HCT116 (cell line): ENCODE data around the gene ZHX3. TPM values are rescaled to one million over a fixed set of nuclear protein-coding genes. Genes with fewer than 3 reads are reported as not detected.

Experiments used
- ATAC-seq: fragments of 200-7000 bp; cut with Tn5 transposase; 2 replicates; pipeline ENCODE4 v1.9.1; 2020; ENCODE audit warnings: mild to moderate bottlenecking, moderate library complexity
- BruUV-seq: library from RNA; stranded (reverse); fragments of 400-500 nt; replicated peaks from 2 replicates; lab custom pipeline; 2021; lab: Mats Ljungman, UMichigan
- CTCF ChIA-PET: fragments of 300-600 bp; sonication (Branson Sonifier 250); formaldehyde crosslinking; loops from one replicate; lab custom pipeline; 2021; ENCODE audit warnings: antibody characterized with exemption; lab: Charles Lee
- POLR2A ChIA-PET: fragments of 300-600, 350-600 bp; sonication (Branson Sonifier 250); formaldehyde crosslinking; loops from one replicate; lab custom pipeline; 2021; ENCODE audit warnings: antibody characterized with exemption; lab: Charles Lee
- RAD21 ChIA-PET, 2 experiments: fragments of 300-600 bp; sonication (Branson Sonifier 250); formaldehyde crosslinking; loops; one replicate each; lab custom pipeline; 2023; ENCODE audit warnings: low total read pairs in 2 of 2; ENCODE audit not compliant: uncharacterized antibody in 2 of 2, unreplicated experiment in 2 of 2, low non-redundant PET in 1 of 2; lab: Charles Lee
- DNase-seq: peaks from one replicate; pipeline ENCODE4 v3.0.0-alpha.2; 2010; ENCODE audit warnings: low read depth, low spot score
- H2AFZ ChIP-seq: fragments of 200-600 bp; shearing (Covaris generic), sonication (generic); 2 replicates; pipeline ENCODE4 v1.6.1; 2017; ENCODE audit warnings: low read depth, mixed run types, mixed read lengths, antibody characterized with exemption, low read length; ENCODE audit not compliant: poor library complexity, severe bottlenecking
- H3K27ac ChIP-seq: 2 replicates; pipeline ENCODE4 v1.5.1; 2012; ENCODE audit warnings: low read depth, low read length
- H3K27me3 ChIP-seq: fragments of 200-600 bp; sonication (generic); 2 replicates; pipeline ENCODE4 v1.6.1; 2016; ENCODE audit warnings: mixed run types, low read length, mixed read lengths; ENCODE audit not compliant: insufficient read depth
- H3K36me3 ChIP-seq, 2 experiments: fragments of 200-500 bp in 1 of 2; fragments of 200-600 bp in 1 of 2; sonication (Bioruptor generic) in 1 of 2; sonication (generic) in 1 of 2; 2 replicates each; pipeline versions ENCODE4 v1.5.1 to v1.6.1; 2014 to 2016; ENCODE audit warnings: low read length in 2 of 2, inconsistent platforms in 1 of 2, mixed read lengths in 1 of 2, mixed run types in 1 of 2; ENCODE audit not compliant: insufficient read depth in 2 of 2, control insufficient read depth in 1 of 2
- H3K4me1 ChIP-seq, 2 experiments: fragments of 200-600 bp in 1 of 2; sonication (generic) in 1 of 2; 2 replicates each; pipeline versions ENCODE4 v1.5.1 to v1.6.1; 2012 to 2017; ENCODE audit warnings: low read length in 2 of 2, inconsistent platforms in 1 of 2, mild to moderate bottlenecking in 1 of 2, mixed read lengths in 1 of 2, mixed run types in 1 of 2, moderate library complexity in 1 of 2; ENCODE audit not compliant: insufficient read depth in 2 of 2, control insufficient read depth in 1 of 2
- H3K4me2 ChIP-seq: fragments of 200-600 bp; sonication (generic); 2 replicates; pipeline ENCODE4 v1.6.1; 2017; ENCODE audit warnings: mixed run types, low read length, mixed read lengths
- H3K4me3 ChIP-seq, 2 experiments: fragments of 200-600 bp in 1 of 2; sonication (generic) in 1 of 2; replicated peaks in 1 of 2; 2 replicates each; pipeline ENCODE4 v1.5.1; 2011 to 2016; ENCODE audit warnings: low read length in 2 of 2, control low read depth in 1 of 2, low read depth in 1 of 2, mild to moderate bottlenecking in 1 of 2, mixed read lengths in 1 of 2, mixed run types in 1 of 2
- H3K79me2 ChIP-seq: fragments of 200-600 bp; sonication (generic); 2 replicates; pipeline ENCODE4 v1.6.1; 2017; ENCODE audit warnings: mild to moderate bottlenecking, mixed run types, low read length, moderate library complexity, mixed read lengths; ENCODE audit not compliant: insufficient read depth
- H3K9ac ChIP-seq: fragments of 200-600 bp; sonication (generic); 2 replicates; pipeline ENCODE4 v1.6.1; 2016; ENCODE audit warnings: low read length, mixed read lengths
- H3K9me2 ChIP-seq: fragments of 200-600 bp; sonication (generic), shearing (Covaris generic); 2 replicates; pipeline ENCODE4 v1.6.1; 2017; ENCODE audit warnings: mixed run types, mild to moderate bottlenecking, moderate library complexity; ENCODE audit not compliant: insufficient read depth
- H3K9me3 ChIP-seq, 2 experiments: fragments of 200-500 bp in 1 of 2; fragments of 200-600 bp in 1 of 2; sonication (Bioruptor generic) in 1 of 2; sonication (generic) in 1 of 2; 2 replicates each; pipeline ENCODE4 v1.6.1; 2014 to 2017; ENCODE audit warnings: low read length in 2 of 2, mixed read lengths in 2 of 2, inconsistent platforms in 1 of 2, low read depth in 1 of 2, mild to moderate bottlenecking in 1 of 2, mixed run types in 1 of 2, moderate library complexity in 1 of 2; ENCODE audit not compliant: control insufficient read depth in 1 of 2, insufficient read depth in 1 of 2
- H4K20me1 ChIP-seq: fragments of 200-600 bp; sonication (generic), shearing (Covaris generic); 2 replicates; pipeline ENCODE4 v1.6.1; 2017; ENCODE audit warnings: mixed run types, mild to moderate bottlenecking, moderate library complexity; ENCODE audit not compliant: insufficient read depth
- CEBPB ChIP-seq: IDR thresholded peaks from 2 replicates; pipeline ENCODE4 v1.6.1; 2012; ENCODE audit warnings: low read depth
- EGR1 ChIP-seq: IDR thresholded peaks from 2 replicates; pipeline ENCODE4 v1.6.1; 2012; ENCODE audit warnings: low read depth
- ELF1 ChIP-seq: IDR thresholded peaks from 2 replicates; pipeline ENCODE4 v1.6.1; 2012; ENCODE audit warnings: low read depth, borderline replicate concordance
- EZH2 ChIP-seq: fragments of 200-600 bp; sonication (generic); IDR thresholded peaks from 2 replicates; pipeline ENCODE4 v1.6.1; 2017; ENCODE audit warnings: antibody characterized with exemption, mixed run types
- EZH2phosphoT487 ChIP-seq: fragments of 200-600 bp; IDR thresholded peaks from 2 replicates; pipeline ENCODE4 v1.6.1; 2018; ENCODE audit warnings: antibody characterized with exemption, borderline replicate concordance
- FOSL1 ChIP-seq: IDR thresholded peaks from 2 replicates; pipeline ENCODE4 v1.6.1; 2012; ENCODE audit warnings: low read depth
- JUND ChIP-seq: IDR thresholded peaks from 2 replicates; pipeline ENCODE4 v1.6.1; 2012
- POLR2AphosphoS5 ChIP-seq: IDR thresholded peaks from 2 replicates; pipeline ENCODE4 v1.6.1; 2011; ENCODE audit warnings: mild to moderate bottlenecking, low read depth, low read length, moderate library complexity
- RAD21 ChIP-seq: IDR thresholded peaks from 2 replicates; pipeline ENCODE4 v1.6.1; 2012; ENCODE audit warnings: low read depth, mild to moderate bottlenecking
- SIN3A ChIP-seq: IDR thresholded peaks from 2 replicates; pipeline ENCODE4 v1.6.1; 2012; ENCODE audit warnings: low read depth
- SP1 ChIP-seq: IDR thresholded peaks from 2 replicates; pipeline ENCODE4 v1.6.1; 2012; ENCODE audit warnings: low read depth
- SRF ChIP-seq: IDR thresholded peaks from 2 replicates; pipeline ENCODE4 v1.6.1; 2012; ENCODE audit warnings: low read depth
- ZBTB33 ChIP-seq: IDR thresholded peaks from 2 replicates; pipeline ENCODE4 v1.6.1; 2011; ENCODE audit warnings: mild to moderate bottlenecking, low read length, moderate library complexity; ENCODE audit not compliant: insufficient replicate concordance; ENCODE audit errors: extremely low read depth
- intact Hi-C: fragments of 100-400 bp; cut with micrococcal nuclease; formaldehyde crosslinking; loops from 2 replicates; pipeline ENCODE4 v1.10.0; 2022
- total RNA-seq: library from RNA; stranded (reverse); gene quantifications from one replicate; pipeline ENCODE4 v1.2.1, GENCODE V29; 2021; ENCODE audit not compliant: unreplicated experiment
- TF ChIP-seq, protein P1 (sequence below): IDR thresholded peaks from 2 replicates; pipeline ENCODE4 v1.6.1; 2012

The ZHX3 gene
- total RNA-seq, 1 experiment from 2014 or later: 13.3 TPM

- intact Hi-C loops: no loop called here
- no peaks in the 10 kb centered on the region for H3K27me3 ChIP-seq
- TF ChIP-seq EZH2phosphoT487: no peak
- H3K4me2 ChIP-seq: no peak overlapping the region
- H3K9me2 ChIP-seq: no peaks in the 10 kb centered on the region
- H3K27ac ChIP-seq: no peak overlapping the region
- peaks cover 4 to 10% of the 10 kb centered on the region in 2 experiments; a peak in 2 of 4 replicates for H3K4me1 ChIP-seq
- no peaks in the 10 kb centered on the region for H3K9me3 ChIP-seq
- DNase-seq (no peak), ATAC-seq (no peak)
- ChIA-PET POLR2A (no interaction called here), RAD21 (interaction anchor here in 1 of 2 experiments (0.7 kb wide), 1 partner anchor 157 kb away, joined by 3 read pairs; no protein-coding TSS in a partner anchor), CTCF (interaction anchor here (1.0 kb wide), 1 partner anchor 13 kb away, joined by 3 read pairs; no protein-coding TSS in a partner anchor)
- no peaks in the 10 kb centered on the region for H3K36me3 ChIP-seq
- no peak overlapping the region for H3K4me3 ChIP-seq
- BruUV-seq: no TSS peak
- no peak overlapping the region for H2AFZ ChIP-seq
- H4K20me1 ChIP-seq: no peaks in the 10 kb centered on the region
- peaks cover 66% of the 10 kb centered on the region for H3K79me2 ChIP-seq
- no peak overlapping the region for H3K9ac ChIP-seq
Observed at GRCh38 chr20:41147767-41148191, 169.8 kb downstream of the ZHX3 start.

GRCh38 chr20:41145821-41146620 is 171.5 kb downstream of the ZHX3 start:
- Histone ChIP-seq H3K9me3 (no peaks in the 10 kb centered on the region), H3K79me2 (peaks cover 62% of the 10 kb centered on the region), H3K27me3 (no peaks in the 10 kb centered on the region), H3K9me2 (no peaks in the 10 kb centered on the region), H3K4me3 (no peak overlapping the region), H3K9ac (no peak overlapping the region), H3K27ac (no peak overlapping the region), H4K20me1 (no peaks in the 10 kb centered on the region), H2AFZ (no peak overlapping the region), H3K36me3 (no peaks in the 10 kb centered on the region), H3K4me1 (peaks cover 4 to 10% of the 10 kb centered on the region in 2 experiments; a peak in 2 of 4 replicates), H3K4me2 (no peak overlapping the region)
- ATAC-seq: no peak
- BruUV-seq: no TSS peak
- DNase-seq: no peak
- ChIA-PET POLR2A (no interaction called here), RAD21 (no interaction called here), CTCF (interaction anchor here (1.2 kb wide), 1 partner anchor 11 kb away, joined by 4 read pairs; no protein-coding TSS in a partner anchor)
- no peak for TF ChIP-seq FOSL1
- TF ChIP-seq POLR2AphosphoS5: no peak
- no peak for TF ChIP-seq CEBPB
- TF ChIP-seq ZBTB33: no peak
- TF ChIP-seq JUND: no peak
- TF ChIP-seq EZH2phosphoT487: no peak
- TF ChIP-seq SIN3A: no peak
- TF ChIP-seq EGR1: no peak
- no peak for TF ChIP-seq SRF
- no peak for TF ChIP-seq EZH2
- TF ChIP-seq SP1: no peak
- no peak for TF ChIP-seq RAD21
- TF ChIP-seq, protein P1, sequence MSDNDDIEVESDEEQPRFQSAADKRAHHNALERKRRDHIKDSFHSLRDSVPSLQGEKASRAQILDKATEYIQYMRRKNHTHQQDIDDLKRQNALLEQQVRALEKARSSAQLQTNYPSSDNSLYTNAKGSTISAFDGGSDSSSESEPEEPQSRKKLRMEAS: no peak
- TF ChIP-seq ELF1: no peak
- intact Hi-C loops: no loop called here
